Neural progenitor cell (in vitro differentiated cells): ENCODE measurements around the gene STRADB. TPM values are rescaled to one million over a fixed set of nuclear protein-coding genes. Genes with fewer than 3 reads are reported as not detected.

ENCODE experiments used
- DNase-seq: peaks from one replicate; pipeline ENCODE4 v3.0.0-alpha.2; 2016; ENCODE audit warnings: low spot score
- H2AFZ ChIP-seq: fragments of 200-600 bp; sonication (generic); replicated peaks from 2 replicates; pipeline ENCODE4 v1.6.1; 2016; ENCODE audit warnings: antibody characterized with exemption
- H3F3A ChIP-seq: fragments of 200-600 bp; sonication (generic); 2 replicates; pipeline ENCODE4 v1.6.1; 2016; ENCODE audit warnings: antibody characterized with exemption, low read depth
- H3K27ac ChIP-seq: fragments of 200-600 bp; sonication (generic); 2 replicates; pipeline ENCODE4 v1.5.1; 2016; ENCODE audit warnings: mild to moderate bottlenecking
- H3K27me3 ChIP-seq: fragments of 200-600 bp; sonication (generic); 2 replicates; pipeline ENCODE4 v1.6.1; 2016; ENCODE audit warnings: mild to moderate bottlenecking, moderate library complexity
- H3K36me3 ChIP-seq: fragments of 200-600 bp; sonication (generic); 2 replicates; pipeline ENCODE4 v1.5.1; 2016
- H3K4me1 ChIP-seq: fragments of 200-600 bp; sonication (generic); 2 replicates; pipeline ENCODE4 v1.6.1; 2016; ENCODE audit warnings: mixed run types
- H3K4me2 ChIP-seq: fragments of 200-600 bp; sonication (generic); 2 replicates; pipeline ENCODE4 v1.6.1; 2016
- H3K4me3 ChIP-seq: fragments of 200-600 bp; sonication (generic); 2 replicates; pipeline ENCODE4 v1.5.1; 2016
- H3K79me2 ChIP-seq: fragments of 200-600 bp; sonication (generic); 2 replicates; pipeline ENCODE4 v1.6.1; 2016; ENCODE audit warnings: low read depth
- H3K9ac ChIP-seq: fragments of 200-600 bp; sonication (generic); 2 replicates; pipeline ENCODE4 v1.6.1; 2016
- H3K9me3 ChIP-seq: fragments of 200-600 bp; sonication (generic); 2 replicates; pipeline ENCODE4 v1.5.1; 2016; ENCODE audit warnings: low read depth
- H4K20me1 ChIP-seq: fragments of 200-600 bp; sonication (generic); 2 replicates; pipeline ENCODE4 v1.6.1; 2016; ENCODE audit warnings: low read depth
- H3K27ac Mint-ChIP-seq: 3 replicates; pipeline ENCODE4 v1.8.0; 2021; ENCODE audit warnings: mixed read lengths
- H3K27me3 Mint-ChIP-seq: 2 replicates; pipeline ENCODE4 v1.8.0; 2022; ENCODE audit warnings: low read depth, mild to moderate bottlenecking, inconsistent platforms, moderate library complexity, mixed read lengths; ENCODE audit not compliant: insufficient read depth
- H3K36me3 Mint-ChIP-seq: 3 replicates; pipeline ENCODE4 v1.8.0; 2021; ENCODE audit warnings: mixed read lengths
- H3K4me1 Mint-ChIP-seq: 3 replicates; pipeline ENCODE4 v1.8.0; 2021; ENCODE audit warnings: mixed read lengths
- H3K4me3 Mint-ChIP-seq: 3 replicates; pipeline ENCODE4 v1.8.0; 2021; ENCODE audit warnings: mild to moderate bottlenecking, moderate library complexity, mixed read lengths
- H3K9me3 Mint-ChIP-seq: 3 replicates; pipeline ENCODE4 v1.8.0; 2020; ENCODE audit warnings: mixed read lengths
- EZH2 ChIP-seq: fragments of 200-600 bp; sonication (generic); IDR thresholded peaks from 2 replicates; pipeline ENCODE4 v1.6.1; 2017; ENCODE audit warnings: antibody characterized with exemption, mild to moderate bottlenecking, moderate library complexity
- EZH2phosphoT487 ChIP-seq: fragments of 200-600 bp; sonication (generic); IDR thresholded peaks from 2 replicates; pipeline ENCODE4 v1.6.1; 2017; ENCODE audit warnings: antibody characterized with exemption
- total RNA-seq: library from RNA; depleted of rRNA; stranded (reverse); fragments of >200 nt; gene quantifications from 2 replicates; pipeline ENCODE4 v1.2.3, GENCODE V29; 2015; ENCODE audit warnings: low replicate concordance
- TF ChIP-seq, protein P1 (sequence below): fragments of 200-600 bp; sonication (generic); IDR thresholded peaks from 2 replicates; pipeline ENCODE4 v1.5.1; 2017; ENCODE audit warnings: antibody characterized with exemption, mild to moderate bottlenecking

Gene STRADB
- total RNA-seq, 1 donor from 2014 or later: 79.4 TPM

DNA sequence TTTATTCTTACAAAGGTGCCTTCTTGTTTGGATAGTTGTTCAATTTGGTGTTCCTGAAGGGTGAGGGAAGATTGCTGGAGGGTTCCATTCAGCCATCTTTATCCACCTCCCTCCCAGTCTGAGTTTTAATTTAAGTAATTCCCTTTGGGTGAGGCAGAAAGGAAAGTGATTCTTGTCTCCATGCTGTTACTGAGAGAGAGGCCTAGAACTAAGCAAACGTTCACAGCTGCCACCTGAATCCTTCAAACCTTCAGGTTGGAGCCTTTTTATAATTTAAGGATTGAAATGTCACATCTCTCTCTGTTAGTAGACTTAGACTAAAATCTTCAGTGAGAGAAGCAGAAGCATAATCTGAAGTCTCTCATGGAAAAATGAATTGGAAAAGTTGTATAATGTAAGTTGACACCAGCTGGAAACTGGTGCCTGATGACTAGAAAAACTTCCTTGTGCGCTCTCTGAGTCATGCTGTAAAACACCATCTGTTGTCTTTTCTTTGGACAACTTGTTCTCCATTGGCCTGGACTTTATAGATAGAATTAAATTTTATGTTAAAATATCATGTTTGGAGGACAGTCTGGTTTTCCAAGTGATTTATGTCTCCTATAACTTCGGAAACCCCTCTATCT, 14.6 kb downstream of the STRADB start:
- no peak overlapping the region for H3K27ac Mint-ChIP-seq
- TF ChIP-seq, protein P1, sequence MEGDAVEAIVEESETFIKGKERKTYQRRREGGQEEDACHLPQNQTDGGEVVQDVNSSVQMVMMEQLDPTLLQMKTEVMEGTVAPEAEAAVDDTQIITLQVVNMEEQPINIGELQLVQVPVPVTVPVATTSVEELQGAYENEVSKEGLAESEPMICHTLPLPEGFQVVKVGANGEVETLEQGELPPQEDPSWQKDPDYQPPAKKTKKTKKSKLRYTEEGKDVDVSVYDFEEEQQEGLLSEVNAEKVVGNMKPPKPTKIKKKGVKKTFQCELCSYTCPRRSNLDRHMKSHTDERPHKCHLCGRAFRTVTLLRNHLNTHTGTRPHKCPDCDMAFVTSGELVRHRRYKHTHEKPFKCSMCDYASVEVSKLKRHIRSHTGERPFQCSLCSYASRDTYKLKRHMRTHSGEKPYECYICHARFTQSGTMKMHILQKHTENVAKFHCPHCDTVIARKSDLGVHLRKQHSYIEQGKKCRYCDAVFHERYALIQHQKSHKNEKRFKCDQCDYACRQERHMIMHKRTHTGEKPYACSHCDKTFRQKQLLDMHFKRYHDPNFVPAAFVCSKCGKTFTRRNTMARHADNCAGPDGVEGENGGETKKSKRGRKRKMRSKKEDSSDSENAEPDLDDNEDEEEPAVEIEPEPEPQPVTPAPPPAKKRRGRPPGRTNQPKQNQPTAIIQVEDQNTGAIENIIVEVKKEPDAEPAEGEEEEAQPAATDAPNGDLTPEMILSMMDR: no peak
- TF ChIP-seq EZH2phosphoT487 (no peak), EZH2 (no peak)
- Histone ChIP-seq H3K27me3 (no peaks in the 10 kb centered on the region), H3F3A (no peaks in the 10 kb centered on the region), H3K36me3 (no peaks in the 10 kb centered on the region), H3K4me3 (no peak overlapping the region), H3K27ac (no peak overlapping the region), H3K79me2 (no peaks in the 10 kb centered on the region), H3K4me1 (no peaks in the 10 kb centered on the region), H3K9ac (no peak overlapping the region), H3K4me2 (no peak overlapping the region), H2AFZ (no peak overlapping the region), H4K20me1 (peaks cover 3% of the 10 kb centered on the region), H3K9me3 (no peaks in the 10 kb centered on the region)
- H3K36me3 Mint-ChIP-seq: peaks cover 32% of the 10 kb centered on the region
- DNase-seq: no peak
- no peaks in the 10 kb centered on the region for H3K27me3 Mint-ChIP-seq
- H3K4me1 Mint-ChIP-seq: no peaks in the 10 kb centered on the region
- no peaks in the 10 kb centered on the region for H3K9me3 Mint-ChIP-seq
- no peak overlapping the region for H3K4me3 Mint-ChIP-seq

DNA sequence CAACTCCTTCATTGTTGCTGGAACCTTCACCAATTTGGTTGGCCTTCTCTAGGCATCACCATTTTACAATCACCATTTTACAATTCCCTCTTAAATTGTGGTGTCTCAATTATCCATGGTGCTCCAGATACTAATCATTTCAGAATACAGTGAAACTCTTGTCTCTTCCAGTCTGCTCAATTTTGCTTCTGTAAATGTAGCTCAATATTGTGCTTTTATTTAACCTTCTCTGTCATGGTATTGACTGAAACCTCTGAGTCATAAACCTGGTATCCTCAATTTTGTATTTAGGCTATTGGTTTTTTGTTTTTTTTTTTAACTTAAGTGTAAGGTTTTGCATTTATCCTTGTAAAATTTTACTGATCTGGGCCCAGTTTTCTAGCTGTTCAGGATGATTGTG, 16.1 kb downstream of the STRADB start:
- H3K4me1 ChIP-seq: no peaks in the 10 kb centered on the region
- no peaks in the 10 kb centered on the region for H3K9me3 ChIP-seq
- Mint-ChIP-seq H3K36me3 (peaks cover 22% of the 10 kb centered on the region), H3K27me3 (no peaks in the 10 kb centered on the region), H3K27ac (no peak overlapping the region), H3K4me1 (no peaks in the 10 kb centered on the region), H3K4me3 (no peak overlapping the region), H3K9me3 (no peaks in the 10 kb centered on the region)
- no peak for TF ChIP-seq EZH2
- TF ChIP-seq EZH2phosphoT487: no peak
- TF ChIP-seq, protein P1: no peak
- DNase-seq: no peak
- H3K27me3 ChIP-seq: no peaks in the 10 kb centered on the region
- H3K9ac ChIP-seq: no peak overlapping the region
- no peak overlapping the region for H2AFZ ChIP-seq
- no peaks in the 10 kb centered on the region for H3K36me3 ChIP-seq
- peaks cover 3% of the 10 kb centered on the region for H4K20me1 ChIP-seq
- no peak overlapping the region for H3K4me3 ChIP-seq
- no peak overlapping the region for H3K27ac ChIP-seq
- no peaks in the 10 kb centered on the region for H3F3A ChIP-seq
- H3K4me2 ChIP-seq: no peak overlapping the region
- no peaks in the 10 kb centered on the region for H3K79me2 ChIP-seq

DNA sequence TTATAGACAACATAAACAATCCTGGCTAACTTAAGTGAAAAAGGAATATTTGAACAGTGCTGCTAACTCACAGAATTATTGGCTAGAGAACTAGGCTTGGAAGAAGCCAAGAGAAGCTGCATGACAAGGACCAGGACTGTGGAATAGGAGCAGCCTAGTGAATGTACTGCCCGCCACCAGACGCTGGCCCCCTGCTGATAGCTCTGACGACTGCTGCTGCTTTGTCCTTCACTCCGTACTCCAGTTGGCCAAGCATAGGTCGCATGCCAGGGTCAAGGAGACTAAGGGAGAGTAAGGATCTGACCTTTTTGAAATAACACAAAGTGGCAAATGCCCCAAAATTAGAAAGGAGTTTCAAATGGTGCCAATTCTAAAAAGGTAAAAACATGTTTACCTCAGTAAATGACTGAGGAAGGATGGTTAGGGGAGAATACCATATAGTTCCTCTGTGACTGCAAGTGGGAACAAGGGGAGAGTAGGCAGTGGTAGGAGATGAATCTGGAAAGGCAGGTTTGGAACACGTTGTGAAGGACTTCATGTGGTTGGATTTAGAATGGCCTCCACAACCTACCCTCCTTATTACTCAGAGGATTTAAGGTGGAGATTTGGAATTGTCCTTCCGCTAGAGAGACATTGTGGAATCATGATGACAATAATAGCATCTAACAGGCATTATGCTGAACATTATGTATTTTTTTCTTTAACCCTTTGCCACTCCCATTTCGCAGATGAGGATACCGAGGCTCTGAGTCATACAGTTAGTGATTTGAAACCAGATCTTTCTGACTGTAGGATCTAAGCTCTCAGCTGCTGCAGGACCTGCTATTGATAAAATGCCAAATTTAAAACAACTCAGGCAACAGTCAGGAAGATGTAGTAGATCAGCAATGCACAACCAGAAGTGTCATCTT, 19.5 kb downstream of the STRADB start:
- Histone ChIP-seq H3K79me2 (no peaks in the 10 kb centered on the region), H3F3A (no peaks in the 10 kb centered on the region), H3K36me3 (peaks cover 5% of the 10 kb centered on the region), H4K20me1 (peaks cover 3% of the 10 kb centered on the region), H3K4me3 (no peak overlapping the region), H3K27me3 (no peaks in the 10 kb centered on the region), H3K27ac (no peak overlapping the region), H3K9ac (no peak overlapping the region), H3K9me3 (no peaks in the 10 kb centered on the region), H2AFZ (no peak overlapping the region), H3K4me2 (no peak overlapping the region), H3K4me1 (no peaks in the 10 kb centered on the region)
- no peaks in the 10 kb centered on the region for H3K4me1 Mint-ChIP-seq
- no peaks in the 10 kb centered on the region for H3K27me3 Mint-ChIP-seq
- peaks cover 35% of the 10 kb centered on the region for H3K36me3 Mint-ChIP-seq
- H3K4me3 Mint-ChIP-seq: no peak overlapping the region
- TF ChIP-seq EZH2: no peak
- TF ChIP-seq EZH2phosphoT487: no peak
- TF ChIP-seq, protein P1: no peak
- H3K9me3 Mint-ChIP-seq: no peaks in the 10 kb centered on the region
- no peak overlapping the region for H3K27ac Mint-ChIP-seq
- peak; percentile 62 for DNase-seq
